Activated CD4-positive, alpha-beta T cell treated with anti-CD3 and anti-CD28 coated beads, Interleukin-2, Interleukin-4, amounts not matched to agents 100 ng/mL and 50 ng/mL, durations not matched to agents 16 hours and 8 hours (primary cell): Measurements from ENCODE around the gene HERPUD2.
"Not testable (repeated sequence)": the region's sequence is repeated elsewhere in the genome, so short reads cannot be mapped to it uniquely, and the experiment has no call there.

Experiments used
- DNase-seq: peaks from one replicate; pipeline ENCODE4 v3.0.0-alpha.2; 2020; ENCODE audit warnings: low spot score

Gene HERPUD2

DNA sequence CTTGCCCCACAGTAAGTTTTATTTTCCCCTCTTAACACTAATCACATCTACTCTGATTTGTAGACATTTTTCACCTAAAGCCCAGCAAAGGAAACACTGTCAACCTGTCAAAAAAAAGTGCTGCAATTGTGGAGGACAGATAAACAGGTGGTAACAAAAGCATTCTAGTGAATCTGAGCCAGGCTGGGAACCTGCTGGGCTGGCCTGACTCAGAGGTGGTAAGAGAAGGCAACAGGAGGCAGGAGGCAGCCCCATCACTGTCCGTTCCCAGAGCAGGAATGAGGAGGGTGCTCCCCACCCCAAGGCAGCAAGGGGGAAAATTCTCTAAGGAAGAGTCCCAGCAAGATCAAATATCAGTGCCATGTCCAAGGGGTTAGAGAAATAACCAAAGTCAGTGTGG lies 19.5 kb upstream of the HERPUD2 start:
- DNase-seq = no peak

GRCh38 chr7:35712563-35713226 lies 17.8 kb upstream of the HERPUD2 start:
- no peak for DNase-seq

GRCh38 chr7:35707422-35707821 lies 12.5 kb upstream of the HERPUD2 start:
- DNase-seq = no peak

GRCh38 chr7:35705932-35706461 lies 11.1 kb upstream of the HERPUD2 start:
- DNase-seq = no peak

- DNase-seq = no peak
These were observed 9.3 kb upstream of the HERPUD2 start for GRCh38 chr7:35704261-35704660.

- no peak for DNase-seq
These were observed 7.6 kb upstream of the HERPUD2 start for GRCh38 chr7:35702541-35702940.

DNA sequence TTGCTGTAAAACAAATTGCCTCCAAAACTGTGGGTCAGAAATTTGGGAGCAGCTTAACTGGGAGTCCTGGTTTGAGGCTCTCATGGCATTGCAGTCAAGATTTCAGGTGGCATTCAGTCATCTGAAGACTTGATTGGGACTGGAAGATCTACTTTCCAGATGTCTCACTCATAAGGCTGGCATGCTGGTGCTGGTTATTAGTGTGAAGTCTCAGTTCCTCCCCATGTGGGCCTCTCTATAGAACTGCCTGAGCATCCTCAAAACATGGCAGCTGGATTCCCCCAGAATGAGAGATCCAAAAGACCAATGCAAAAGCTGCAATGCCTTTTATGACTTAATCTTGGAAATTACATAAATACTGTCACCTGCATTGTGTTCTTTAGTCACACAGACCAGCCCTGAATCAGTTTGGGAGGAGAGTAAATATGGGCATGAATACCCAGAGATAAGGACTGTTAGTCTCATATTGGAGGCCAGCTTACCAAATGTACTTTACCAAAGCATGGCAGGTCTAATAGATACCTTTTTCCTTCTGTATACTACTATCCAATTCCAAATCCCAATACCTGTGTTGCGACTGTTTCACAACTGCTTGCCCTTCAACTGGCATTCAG lies 6.5 kb upstream of the HERPUD2 start:
- peak; percentile 61 for DNase-seq

DNA sequence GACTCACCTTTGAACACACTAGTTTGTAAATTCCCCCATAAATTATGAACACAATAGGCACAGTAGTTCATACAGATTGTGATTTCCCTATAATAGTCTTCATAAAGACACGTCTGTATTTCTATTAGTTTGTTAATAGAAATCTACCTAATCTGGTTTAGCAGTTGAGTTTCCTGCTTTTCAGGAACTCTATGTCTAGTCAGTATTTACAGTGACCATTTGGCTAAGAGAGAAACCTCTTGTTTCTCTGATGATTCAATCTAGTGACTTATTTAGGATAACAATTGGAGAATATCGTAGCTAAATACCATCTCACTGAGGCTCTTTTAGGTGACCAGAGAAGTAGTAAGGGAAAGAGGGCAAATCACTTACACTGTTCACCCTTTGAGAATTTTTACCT lies 5.9 kb upstream of the HERPUD2 start:
- DNase-seq = no peak

GRCh38 chr7:35700333-35700732 lies 5.4 kb upstream of the HERPUD2 start:
- DNase-seq = peak; percentile 57

DNA sequence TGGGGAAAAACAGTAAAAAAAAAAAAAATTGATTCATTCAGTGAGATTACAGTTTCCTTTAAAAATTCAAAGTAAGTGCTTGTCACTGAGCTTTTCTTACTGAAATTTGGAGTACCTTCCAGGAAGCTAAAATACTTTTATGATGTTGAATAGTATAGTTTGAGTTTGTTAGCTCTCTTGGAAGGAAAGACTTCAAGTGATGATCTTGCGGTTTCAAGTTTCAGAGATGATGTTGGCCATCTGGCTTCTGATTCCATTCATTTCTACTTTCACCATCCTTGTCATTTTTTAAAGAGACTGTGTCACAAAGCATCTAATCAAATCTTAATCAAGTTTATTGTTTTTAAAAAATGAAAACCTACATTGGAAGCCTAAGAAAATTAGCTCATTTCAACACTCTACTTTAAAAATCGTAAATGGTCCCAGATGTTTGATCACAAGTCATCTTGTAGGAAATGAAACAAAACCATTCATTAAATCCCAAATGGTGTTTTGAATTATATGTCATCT lies 4.9 kb upstream of the HERPUD2 start:
- DNase-seq = peak; percentile 60

DNA sequence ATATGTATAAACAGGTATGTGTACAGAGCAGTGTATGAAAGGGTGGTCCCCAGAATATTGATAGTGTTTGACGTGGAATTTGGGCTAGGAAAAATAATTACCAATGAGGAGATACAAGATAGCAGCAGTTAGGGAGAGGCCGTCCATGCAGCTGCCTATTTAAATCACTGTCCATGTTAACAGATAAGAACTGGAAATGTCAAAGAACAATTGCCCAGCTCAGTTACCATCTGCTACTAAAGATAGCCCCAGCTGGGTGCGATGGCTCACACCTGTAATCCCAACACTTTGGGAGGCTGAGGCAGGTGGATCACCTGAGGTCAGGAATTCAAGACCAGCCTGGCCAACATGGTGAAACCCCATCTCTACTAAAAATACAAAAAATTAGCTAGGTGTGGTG lies 3.4 kb upstream of the HERPUD2 start:
- DNase-seq = not testable (repeated sequence)

GRCh38 chr7:35697414-35698175 lies 2.7 kb upstream of the HERPUD2 start:
- no peak for DNase-seq

GRCh38 chr7:35695987-35696386 lies 1.1 kb upstream of the HERPUD2 start:
- no peak for DNase-seq

DNA sequence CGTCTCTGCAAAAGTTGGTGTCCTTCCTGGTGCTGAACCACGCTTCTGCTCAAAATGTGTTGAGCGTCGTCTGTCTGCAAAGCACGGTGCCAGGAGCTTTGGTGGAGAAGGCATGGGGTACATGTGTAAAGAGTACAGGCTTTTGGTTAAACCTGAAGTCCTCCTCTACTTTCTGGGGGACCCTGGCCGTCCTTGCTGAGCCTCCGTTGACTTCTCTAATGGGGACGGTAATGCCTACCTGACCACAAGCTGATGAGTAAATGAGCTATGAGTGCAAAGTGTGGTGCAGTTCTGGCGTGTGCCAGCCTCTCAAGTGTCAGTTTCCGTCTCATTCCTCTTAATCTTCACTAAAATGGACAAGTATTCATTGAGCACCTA lies 527 bp upstream of the HERPUD2 start:
- DNase-seq = peak; percentile 42

DNA sequence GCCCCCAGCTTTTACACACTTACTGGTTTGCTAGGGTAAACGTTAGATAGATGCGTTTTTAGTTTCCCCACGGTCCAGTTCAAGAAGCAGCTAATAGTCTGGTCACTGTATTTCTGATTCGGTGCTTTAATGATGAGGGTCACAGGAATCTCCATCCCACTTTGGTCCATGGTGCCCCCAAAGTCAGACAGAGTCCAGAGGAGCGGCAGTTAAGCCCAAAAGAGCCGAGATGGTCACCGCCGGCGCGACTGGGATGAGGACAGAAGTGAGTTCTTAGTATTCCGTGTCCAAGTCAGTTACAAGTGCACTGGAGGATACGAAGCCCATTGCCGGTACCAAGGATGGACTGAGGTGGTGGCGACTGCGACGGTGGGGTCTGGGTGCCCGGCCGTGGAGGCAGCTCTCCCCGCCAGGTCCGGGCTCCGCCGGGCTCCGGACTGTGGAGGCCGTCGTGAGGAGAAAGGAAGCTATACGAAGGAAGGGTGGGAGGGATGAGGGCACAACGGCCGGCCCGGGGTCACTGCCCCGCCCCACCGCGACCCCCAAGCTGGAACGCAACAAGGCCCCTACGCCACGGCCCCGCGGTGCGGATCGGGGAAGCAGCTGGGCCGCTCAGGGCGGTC lies 663 bp downstream of the HERPUD2 start:
- DNase-seq = no peak

DNA sequence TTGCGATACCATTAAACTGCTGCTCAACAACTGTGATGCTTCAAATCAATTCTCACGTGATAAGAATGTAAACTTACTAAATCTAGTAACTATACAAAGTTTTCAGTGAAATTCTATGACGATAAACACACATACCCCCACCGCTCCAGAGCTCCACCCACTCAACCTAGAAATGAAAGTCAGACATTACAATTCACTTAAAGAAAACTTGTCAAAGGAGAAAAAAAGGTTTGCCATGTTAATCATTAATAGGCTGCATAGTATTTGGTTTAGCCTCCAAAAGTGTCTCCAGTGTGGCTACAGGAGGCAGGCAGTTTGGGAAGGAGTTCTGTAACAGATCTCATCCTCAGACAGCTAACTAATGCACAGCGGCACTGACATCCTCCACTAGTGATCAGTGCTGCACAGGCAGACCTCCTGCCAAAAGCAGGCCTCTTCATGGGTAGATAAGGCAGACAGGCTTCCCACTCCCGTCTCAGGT lies 3.1 kb downstream of the HERPUD2 start:
- DNase-seq = peak; percentile 52

DNA sequence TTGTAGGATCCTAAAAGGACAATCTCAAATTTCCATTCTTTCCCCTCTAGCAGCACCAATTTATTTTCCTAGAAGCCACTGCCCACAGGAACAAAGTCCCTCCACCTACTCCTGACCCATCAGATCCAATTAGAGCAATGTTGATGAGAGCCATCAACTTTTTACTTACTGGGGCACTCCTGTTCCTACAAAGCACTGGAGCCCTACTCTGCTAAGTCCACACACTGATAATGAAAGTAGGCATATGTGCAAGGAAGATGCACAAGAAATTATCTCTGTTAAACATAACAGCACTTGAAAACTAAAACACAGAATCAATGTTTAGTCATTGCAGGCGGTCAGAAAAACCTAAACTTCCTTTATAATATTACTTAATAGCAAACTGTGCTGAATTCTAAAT lies 3.6 kb downstream of the HERPUD2 start:
- peak; percentile 49 for DNase-seq

GRCh38 chr7:35690614-35691013 lies 4.3 kb downstream of the HERPUD2 start:
- DNase-seq = not testable (repeated sequence)

DNA sequence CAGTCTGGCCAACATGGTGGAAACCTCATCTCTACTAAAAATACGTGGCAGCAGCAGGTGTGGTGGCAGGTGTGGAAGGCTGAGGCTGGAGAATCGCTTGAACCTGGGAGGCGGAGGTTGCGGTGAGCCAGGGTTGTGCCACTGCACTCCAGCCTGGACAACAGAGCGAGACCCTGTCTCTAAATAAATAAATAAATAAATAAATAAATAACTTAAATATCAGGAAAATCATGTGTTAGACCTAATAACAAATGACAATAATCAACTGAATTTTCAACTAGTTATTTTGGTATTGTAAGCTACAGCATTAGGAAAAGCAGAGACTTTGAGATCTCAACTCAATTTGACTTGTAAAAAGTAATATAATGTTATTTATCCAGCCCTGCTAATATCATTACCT lies 9.2 kb downstream of the HERPUD2 start:
- DNase-seq = no peak

DNA sequence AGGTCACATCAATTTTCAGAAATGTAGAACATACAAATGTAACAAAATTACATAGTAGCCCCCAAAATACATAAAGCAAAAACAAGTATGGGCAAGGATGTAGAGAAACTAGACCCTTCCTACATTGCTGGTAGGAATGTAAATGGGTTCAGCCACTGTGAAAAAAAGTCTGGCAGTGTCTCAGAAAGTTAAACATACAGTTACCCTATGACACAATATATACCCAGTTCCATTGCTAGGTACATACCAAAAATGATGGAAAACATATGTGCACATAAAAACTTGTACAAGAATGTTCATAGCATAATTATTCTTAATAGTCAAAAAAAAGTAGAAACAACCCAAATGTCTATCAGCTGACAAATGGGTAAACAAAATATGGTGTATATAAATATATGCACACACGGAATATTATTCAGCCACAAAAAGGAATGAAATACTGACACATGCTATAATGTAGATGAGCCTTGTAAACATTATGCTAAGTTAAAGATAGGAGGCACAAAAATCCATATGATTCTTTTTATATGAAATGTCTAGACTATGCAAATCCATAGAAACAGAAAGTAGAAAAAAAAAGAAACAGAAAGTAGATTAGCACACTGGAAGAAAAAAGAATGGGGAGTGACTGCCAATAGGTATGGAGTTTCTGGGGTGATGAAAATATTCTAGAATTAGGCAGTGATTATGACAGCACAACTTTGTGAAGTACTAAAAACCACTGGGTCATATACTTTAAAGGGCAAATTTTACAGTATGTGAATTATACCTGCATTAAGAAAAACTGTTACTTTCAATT lies 13.5 kb downstream of the HERPUD2 start:
- DNase-seq = no peak

- no peak for DNase-seq
These were observed 14.4 kb downstream of the HERPUD2 start for GRCh38 chr7:35680403-35681013.
